ENCODE measurements around the gene TRIM31.

DNA sequence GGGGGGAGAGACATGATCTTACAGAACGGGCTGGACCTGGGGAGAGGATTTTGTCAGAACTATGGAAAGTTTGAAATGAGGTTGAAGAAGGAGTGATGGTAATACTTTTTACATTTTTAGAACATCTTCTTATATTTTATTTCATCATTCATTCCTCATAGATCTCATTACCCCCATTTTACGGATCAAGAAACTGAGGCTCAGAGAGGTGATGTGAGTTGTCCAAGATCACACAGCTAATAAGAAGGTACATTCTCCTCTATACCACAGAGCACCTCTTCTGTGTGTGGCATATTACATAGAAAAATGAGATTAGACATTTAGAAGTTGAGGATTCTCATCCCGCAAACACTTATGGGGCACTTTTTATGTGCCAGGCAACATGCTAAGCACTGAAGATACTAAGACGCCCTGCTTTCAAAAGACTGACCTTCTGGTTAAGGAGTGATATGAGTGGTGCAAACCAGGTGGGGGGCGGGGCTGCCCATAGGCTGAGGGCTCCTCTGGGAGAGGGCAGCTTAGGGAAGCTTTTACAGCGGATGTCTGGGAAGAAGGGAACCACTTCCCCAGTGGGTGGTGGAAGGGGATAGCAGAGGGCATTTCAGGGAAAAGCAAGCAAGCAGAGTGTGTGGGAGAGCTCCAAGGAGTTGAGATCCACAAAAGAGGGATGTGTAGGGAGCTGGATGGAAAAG lies 19.9 kb downstream of the TRIM31 start:
- TF ChIP-seq POLR2AphosphoS5 (IDR thresholded peaks at IDR 0.05; ENCODE audit: borderline replicate concordance, low read depth, low read length) (no peak), EZH2 (IDR thresholded peaks at IDR 0.05) (no peak)
